A549 (cell line): ENCODE data around the gene MTCL1.

Experiments used
- CTCF ChIP-seq: fragments of >200 bp; sonication (Bioruptor Twin); formaldehyde crosslinking; IDR thresholded peaks from 3 replicates; pipeline ENCODE4 v1.5.1; 2016
- EP300 ChIP-seq, 2 experiments: fragments of >200 bp; sonication (Bioruptor Twin); formaldehyde crosslinking; IDR thresholded peaks; 2 replicates in 1 of 2; 3 replicates in 1 of 2; pipeline ENCODE4 v1.6.1; 2016 to 2017
- POLR2A ChIP-seq: IDR thresholded peaks from 2 replicates; pipeline ENCODE4 v1.6.1; 2012; ENCODE audit warnings: mild to moderate bottlenecking, low read length
- RNF2 ChIP-seq: fragments of 200-600 bp; sonication (generic); IDR thresholded peaks from 2 replicates; pipeline ENCODE4 v1.6.1; 2016; ENCODE audit warnings: low read depth, mild to moderate bottlenecking, antibody characterized with exemption, moderate library complexity, borderline replicate concordance

- TF ChIP-seq CTCF = no peak
- no peak for TF ChIP-seq POLR2A
- no peak for TF ChIP-seq EP300 (IDR thresholded peaks at IDR 0.05)
- TF ChIP-seq RNF2 = no peak
Observed at GRCh38 chr18:8787371-8787670, 82.0 kb downstream of the MTCL1 start.
